GM21367 (cell line): ENCODE measurements around the gene ADAM20.
"Not testable (repeated sequence)": the region's sequence is repeated elsewhere in the genome, so short reads cannot be mapped to it uniquely, and the experiment has no call there.

Experiments
- ATAC-seq: cut with Tn5 transposase; IDR thresholded peaks from one replicate; pipeline ENCODE4 v1.9.1; 2021; ENCODE audit not compliant: unreplicated experiment

ADAM20 gene

GRCh38 chr14:70534904-70535303, at the start of gene ADAM20:
TSS of gene ADAM20 (minus strand) at chr14:70535004. CDS start at chr14:70524757, 10,247 bp downstream.
- ATAC-seq, result no peak

DNA sequence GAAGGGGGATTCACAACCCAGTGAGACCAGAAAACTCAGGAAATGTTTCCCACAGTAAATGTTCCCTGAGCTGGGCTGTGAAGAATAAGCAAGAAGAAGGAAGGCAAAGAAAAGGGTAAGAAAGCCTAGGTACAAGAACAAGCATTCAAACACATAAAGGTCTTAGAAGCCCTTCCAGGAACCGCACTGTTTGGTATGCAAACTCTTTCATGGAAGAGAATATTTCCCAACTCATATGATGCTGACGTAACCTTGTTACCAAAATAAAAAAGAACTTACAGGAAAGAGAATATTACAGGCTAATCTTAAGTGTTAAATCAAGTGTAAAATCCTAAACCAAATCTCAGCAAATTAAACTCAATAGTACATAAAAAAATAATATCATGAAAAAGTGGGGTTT, 42.1 kb upstream of the ADAM20 start:
- no peak for ATAC-seq

GRCh38 chr14:70573050-70573449, 38.2 kb upstream of the ADAM20 start:
- ATAC-seq, result no peak

GRCh38 chr14:70571139-70571538, 36.3 kb upstream of the ADAM20 start:
- ATAC-seq, result no peak

- no peak for ATAC-seq
These were observed 33.0 kb upstream of the ADAM20 start for GRCh38 chr14:70567791-70568190.

DNA sequence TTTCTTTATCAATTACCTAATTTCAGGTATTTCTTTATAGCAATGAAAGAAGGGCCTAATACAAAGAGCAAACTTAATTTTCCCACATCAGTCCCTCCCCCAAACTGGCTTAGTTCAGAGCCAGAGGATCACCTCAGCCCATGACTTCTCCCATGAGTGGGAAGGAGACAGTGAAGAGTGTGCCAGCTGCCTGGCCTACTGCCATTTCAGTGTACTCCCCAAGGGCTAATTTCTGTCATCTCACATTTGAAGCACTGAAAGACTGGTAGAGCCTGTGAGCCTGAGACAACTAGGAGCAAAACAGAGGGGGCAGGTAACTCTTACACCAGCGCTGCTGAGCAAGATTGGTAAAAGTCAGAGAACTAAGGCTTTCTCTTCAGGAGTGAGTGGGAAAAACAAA, 29.1 kb upstream of the ADAM20 start:
- no peak for ATAC-seq

GRCh38 chr14:70563417-70563816, 28.6 kb upstream of the ADAM20 start:
- ATAC-seq, result no peak

DNA sequence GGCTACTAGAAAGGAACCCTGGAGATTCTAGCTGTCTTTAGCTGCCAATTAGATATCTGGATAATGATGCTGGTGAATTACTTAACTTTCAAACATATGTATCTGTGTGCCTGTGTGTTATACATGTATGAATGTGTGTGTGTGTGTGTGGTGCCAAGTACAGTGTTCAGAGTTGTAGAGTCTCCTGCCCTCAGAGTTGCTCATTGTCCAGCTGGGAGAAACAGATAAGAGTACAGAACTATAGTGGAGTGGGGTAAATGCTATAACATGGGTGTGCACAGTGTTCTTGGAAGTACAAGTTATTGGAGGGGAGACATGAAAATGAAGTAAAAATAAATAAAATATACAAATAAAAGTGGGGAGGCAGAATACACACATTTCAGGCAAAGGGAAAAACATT, 23.6 kb upstream of the ADAM20 start:
- no peak for ATAC-seq

- ATAC-seq, result no peak
These were observed 21.1 kb upstream of the ADAM20 start for GRCh38 chr14:70555890-70556289.

DNA sequence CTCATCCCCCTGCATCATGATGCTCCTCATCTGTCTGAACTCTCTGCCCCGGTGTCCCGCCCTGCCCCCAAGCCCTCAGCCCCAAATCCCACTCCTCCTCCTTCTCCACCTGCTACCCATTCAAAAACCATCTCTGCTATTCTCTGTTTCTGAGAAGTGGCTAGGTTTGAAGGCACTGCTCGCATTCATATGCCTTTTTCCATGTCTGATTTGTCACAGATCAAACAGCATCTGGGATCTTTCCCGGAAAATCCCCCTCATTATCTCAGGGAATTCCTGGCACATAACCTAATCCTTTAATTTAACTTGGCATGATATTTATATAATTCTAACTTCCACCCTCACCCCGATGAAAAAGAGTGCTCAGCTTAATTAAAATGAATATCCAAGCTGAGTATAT, 3.3 kb upstream of the ADAM20 start:
- no peak for ATAC-seq

- ATAC-seq, result no peak
These were observed 2.0 kb upstream of the ADAM20 start for GRCh38 chr14:70536830-70537229.

DNA sequence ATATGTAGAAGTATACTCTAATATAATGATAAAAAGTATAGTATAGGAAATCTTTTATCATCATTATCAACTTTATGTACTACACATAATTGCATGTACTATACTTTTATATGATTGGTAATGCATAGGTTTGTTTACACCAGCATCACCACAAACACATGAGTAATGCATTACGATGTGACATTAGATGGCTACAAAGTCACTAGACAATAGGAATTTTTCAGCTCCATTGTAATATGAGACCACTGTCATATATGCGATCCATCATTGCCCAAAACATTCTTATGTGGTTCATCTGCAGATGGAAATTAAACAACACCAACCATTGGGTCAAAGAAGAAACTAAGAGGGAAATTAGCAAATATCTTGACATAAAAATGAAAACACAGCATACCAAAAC, 4.4 kb downstream of the ADAM20 start:
- no peak for ATAC-seq

DNA sequence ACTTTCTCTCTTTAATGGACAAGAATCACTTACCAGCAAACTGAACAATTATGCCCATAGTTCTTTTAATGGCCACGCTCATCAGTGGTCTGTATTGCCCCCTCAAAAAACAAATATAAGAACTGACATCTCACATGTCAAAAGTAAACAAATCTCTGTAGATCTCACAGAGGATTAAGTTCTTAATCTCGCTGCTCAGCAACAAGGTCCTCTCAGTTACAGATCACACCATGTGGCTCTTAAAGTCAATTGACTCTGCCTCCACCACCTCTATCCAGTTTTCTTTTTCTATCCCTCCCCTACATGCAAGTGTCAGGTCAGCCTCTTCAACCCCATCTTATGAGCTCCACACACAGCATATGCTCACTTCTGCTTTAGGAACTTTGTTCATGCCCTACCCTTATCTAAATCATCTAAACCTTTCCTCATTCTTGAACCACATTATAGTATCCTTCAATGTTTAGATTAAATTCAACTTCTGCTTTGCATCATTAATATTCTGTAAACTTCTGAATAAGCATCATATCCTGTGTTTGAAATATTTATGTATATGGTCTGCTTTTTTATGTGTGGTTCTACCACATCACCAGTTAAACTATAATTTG, 7.2 kb downstream of the ADAM20 start:
- ATAC-seq, result no peak

DNA sequence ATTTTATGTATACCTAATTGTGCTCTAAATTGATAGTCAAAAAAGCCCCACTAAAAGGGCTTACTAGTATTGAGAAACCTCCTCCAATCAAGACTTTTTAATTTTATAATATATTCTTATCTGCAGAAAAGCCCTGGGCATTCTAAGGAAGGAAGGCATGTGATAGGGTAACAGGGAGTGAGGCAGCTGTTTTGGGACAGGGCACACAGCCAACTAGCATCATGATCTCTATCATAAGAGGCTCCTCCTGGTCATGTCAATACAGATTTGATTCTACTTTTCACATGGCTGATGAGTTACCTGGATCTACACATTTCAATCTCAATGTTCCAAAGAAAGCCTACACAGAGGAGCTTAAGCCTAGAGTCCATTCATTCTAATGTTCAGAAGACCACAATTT, 9.1 kb downstream of the ADAM20 start:
- no peak for ATAC-seq

- ATAC-seq, result no peak
These were observed 19.0 kb downstream of the ADAM20 start for GRCh38 chr14:70515811-70516210.

- ATAC-seq, result no peak
These were observed 20.4 kb downstream of the ADAM20 start for GRCh38 chr14:70514168-70515069.

DNA sequence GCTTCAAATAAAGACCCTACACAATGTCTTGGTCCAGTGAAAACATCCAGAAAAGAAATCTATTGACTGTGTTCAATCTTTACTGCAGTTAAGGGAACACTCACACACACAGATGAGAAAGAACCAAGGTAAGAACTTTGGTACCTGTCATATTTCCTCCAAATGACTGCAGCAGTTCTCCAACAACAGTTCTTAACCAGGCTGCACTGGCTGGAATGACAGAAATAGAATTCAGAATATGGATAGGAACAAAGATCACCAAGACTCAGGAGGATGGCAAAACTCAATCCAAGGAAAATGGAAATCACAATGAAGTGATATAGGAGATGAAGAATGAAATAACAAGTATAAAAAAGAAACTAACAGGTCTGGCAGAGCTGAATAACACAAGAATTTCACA, 36.6 kb downstream of the ADAM20 start:
- no peak for ATAC-seq

- ATAC-seq, result no peak
These were observed 45.1 kb downstream of the ADAM20 start for GRCh38 chr14:70489579-70490200.

DNA sequence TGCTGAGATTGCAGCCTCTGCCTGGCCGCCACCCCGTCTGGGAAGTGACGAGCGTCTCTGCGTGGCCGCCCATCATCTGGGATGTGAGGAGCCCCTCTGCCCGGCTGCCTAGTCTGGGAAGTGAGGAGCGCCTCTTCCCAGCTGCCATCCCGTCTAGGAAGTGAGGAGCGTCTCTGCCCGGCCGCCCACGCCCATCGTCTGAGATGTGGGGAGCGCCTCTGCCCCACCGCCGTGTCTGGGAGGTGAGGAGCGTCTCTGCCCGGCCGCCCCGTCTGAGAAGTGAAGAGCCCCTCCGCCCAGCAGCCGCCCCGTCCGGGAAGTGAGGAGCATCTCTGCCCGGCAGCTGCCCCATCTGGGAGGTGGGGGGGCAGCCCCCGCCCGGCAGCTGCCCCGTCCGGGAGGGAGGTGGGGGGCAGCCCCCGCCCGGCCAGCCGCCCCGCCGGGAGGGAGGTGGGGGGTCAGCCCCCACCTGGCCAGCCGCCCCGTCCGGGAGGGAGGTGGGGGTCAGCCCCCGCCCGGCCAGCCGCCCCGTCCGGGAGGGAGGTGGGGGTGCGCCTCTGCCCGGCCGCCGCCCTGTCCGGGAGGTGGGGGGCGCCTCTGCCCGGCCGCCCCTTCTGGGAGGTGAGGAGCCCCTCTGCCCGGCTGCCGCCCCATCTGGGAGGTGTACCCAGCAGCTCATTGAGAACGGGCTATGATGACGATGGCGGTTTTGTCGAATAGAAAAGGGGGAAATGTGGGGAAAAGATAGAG, 57.3 kb downstream of the ADAM20 start:
- ATAC-seq, result not testable (repeated sequence)

DNA sequence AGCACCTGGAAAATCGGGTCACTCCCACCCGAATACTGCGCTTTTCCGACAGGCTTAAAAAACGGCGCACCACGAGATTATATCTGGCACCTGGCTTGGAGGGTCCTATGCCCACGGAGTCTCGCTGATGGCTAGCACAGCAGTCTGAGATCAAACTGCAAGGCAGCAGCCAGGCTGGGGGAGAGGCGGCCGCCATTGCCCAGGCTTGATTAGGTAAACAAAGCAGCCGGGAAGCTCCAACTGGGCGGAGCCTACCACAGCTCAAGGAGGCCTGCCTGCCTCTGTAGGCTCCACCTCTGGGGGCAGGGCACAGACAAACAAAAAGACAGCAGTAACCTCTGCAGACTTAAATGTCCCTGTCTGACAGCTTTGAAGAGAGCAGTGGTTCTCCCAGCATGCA, 59.3 kb downstream of the ADAM20 start:
- not testable (repeated sequence) for ATAC-seq

GRCh38 chr14:70473825-70474224, 61.0 kb downstream of the ADAM20 start:
- no peak for ATAC-seq
